Ascending aorta (tissue), 2 donors: ENCODE measurements around the gene FAM53C. TPM values are rescaled to one million over a fixed set of nuclear protein-coding genes. Genes with fewer than 3 reads are reported as not detected.
A peak's percentile ranks its signal among the peaks of the same experiment; 100 is the strongest.

ENCODE experiments used
- DNase-seq, 2 donors: peaks; one replicate each; pipeline ENCODE4 v3.0.0-alpha.2; 2019; ENCODE audit warnings: low spot score in 2 of 2
- H3K27ac ChIP-seq, 2 donors: fragments of 200-600 bp; sonication (generic); one replicate each; pipeline ENCODE4 v1.5.1; 2016 to 2017; ENCODE audit warnings: mild to moderate bottlenecking in 1 of 2
- H3K27me3 ChIP-seq: fragments of 200-600 bp; sonication (generic); one replicate; pipeline ENCODE4 v1.5.1; 2017
- H3K36me3 ChIP-seq, 2 donors: fragments of 200-600 bp; sonication (generic); one replicate each; pipeline ENCODE4 v1.5.1; 2016
- H3K4me1 ChIP-seq, 2 donors: fragments of 200-600 bp; sonication (generic); one replicate each; pipeline ENCODE4 v1.5.1; 2016 to 2017; ENCODE audit warnings: mild to moderate bottlenecking in 1 of 2
- H3K4me3 ChIP-seq, 2 donors: fragments of 200-600 bp; sonication (generic); one replicate each; pipeline ENCODE4 v1.5.1; 2016 to 2017; ENCODE audit warnings: mild to moderate bottlenecking in 1 of 2
- H3K9me3 ChIP-seq, 2 donors: fragments of 200-600 bp; sonication (generic); one replicate each; pipeline ENCODE4 v1.5.1; 2016
- CTCF ChIP-seq, 3 experiments: fragments of 200-600 bp in 2 of 3; fragments of 450-650 bp in 1 of 3; sonication (generic) in 2 of 3; IDR thresholded peaks; one replicate each; pipeline ENCODE4 v1.5.1; 2016 to 2019; ENCODE audit warnings: antibody characterized with exemption in 3 of 3, mild to moderate bottlenecking in 1 of 3, moderate library complexity in 1 of 3
- intact Hi-C: fragments of 100-400 bp; cut with DNase I; formaldehyde crosslinking; loops from one replicate; pipeline ENCODE4 v1.15.1; 2023
- total RNA-seq: library from RNA; depleted of rRNA; stranded (reverse); fragments of >200 nt; gene quantifications from one replicate; pipeline ENCODE4 v1.1.0, GENCODE V29; 2016

The FAM53C gene
- total RNA-seq, 1 donor from 2014 or later = 40.0 TPM

- no peak for DNase-seq
- Histone ChIP-seq H3K36me3 (no peaks in the 10 kb centered on the region), H3K9me3 (no peaks in the 10 kb centered on the region), H3K4me3 (peak overlapping the region; percentile 96 to 100), H3K4me1 (peaks cover 4 to 33% of the 10 kb centered on the region in 2 donors), H3K27ac (peak overlapping the region in 1 of 2 donors; percentile 98), H3K27me3 (no peaks in the 10 kb centered on the region)
- intact Hi-C loops = loop anchor here (5.0 kb wide), 3 partner anchors 143 to 187 kb away; partner anchors contain the start of genes BRD8, CDC23, ETF1 and KIF20A
- TF ChIP-seq CTCF (IDR thresholded peaks at IDR 0.05) = no peak
These were observed 16.9 kb downstream of the FAM53C start for GRCh38 chr5:138354926-138355378.

- intact Hi-C loops = no loop called here
- TF ChIP-seq CTCF (IDR thresholded peaks at IDR 0.05) = no peak
These were observed 21.6 kb downstream of the FAM53C start for GRCh38 chr5:138359621-138360020.

GRCh38 chr5:138360941-138361452 lies 22.9 kb downstream of the FAM53C start:
- no peak for DNase-seq
- Histone ChIP-seq H3K4me1 (peaks cover 0 to 10% of the 10 kb centered on the region in 2 donors), H3K27ac (no peak overlapping the region), H3K4me3 (no peak overlapping the region), H3K36me3 (no peaks in the 10 kb centered on the region), H3K27me3 (no peaks in the 10 kb centered on the region), H3K9me3 (no peaks in the 10 kb centered on the region)
- no peak for TF ChIP-seq CTCF (IDR thresholded peaks at IDR 0.05)
- intact Hi-C loops = no loop called here

More at GRCh38 chr5:138359621-138360020, 21.6 kb downstream of the FAM53C start:
- H3K4me1 ChIP-seq = peaks cover 0 to 21% of the 10 kb centered on the region in 2 donors
- no peaks in the 10 kb centered on the region for H3K36me3 ChIP-seq
- no peak overlapping the region for H3K4me3 ChIP-seq
- H3K27me3 ChIP-seq = no peaks in the 10 kb centered on the region
- no peak overlapping the region for H3K27ac ChIP-seq
- H3K9me3 ChIP-seq = no peaks in the 10 kb centered on the region
- no peak for DNase-seq

- H3K27ac ChIP-seq = no peak overlapping the region
- H3K4me1 ChIP-seq = peaks cover 0 to 7% of the 10 kb centered on the region in 2 donors
- H3K36me3 ChIP-seq = no peaks in the 10 kb centered on the region
- H3K4me3 ChIP-seq = no peak overlapping the region
- intact Hi-C loops = no loop called here
- no peak for DNase-seq
- H3K9me3 ChIP-seq = no peaks in the 10 kb centered on the region
- TF ChIP-seq CTCF (IDR thresholded peaks at IDR 0.05) = no peak
- no peaks in the 10 kb centered on the region for H3K27me3 ChIP-seq
These were observed 26.5 kb downstream of the FAM53C start for GRCh38 chr5:138364576-138364975.

GRCh38 chr5:138366632-138367382 lies 28.7 kb downstream of the FAM53C start:
- TF ChIP-seq CTCF (IDR thresholded peaks at IDR 0.05) = no peak
- DNase-seq = no peak
- Histone ChIP-seq H3K27me3 (no peaks in the 10 kb centered on the region), H3K4me1 (peaks cover 0 to 15% of the 10 kb centered on the region in 2 donors), H3K27ac (no peak overlapping the region), H3K4me3 (no peak overlapping the region), H3K9me3 (no peaks in the 10 kb centered on the region), H3K36me3 (no peaks in the 10 kb centered on the region)
- intact Hi-C loops = no loop called here
